GM18858 (cell line): ENCODE data around the gene RABGGTA.

Experiments
- ATAC-seq: cut with Tn5 transposase; IDR thresholded peaks from one replicate; pipeline ENCODE4 v1.9.1; 2021; ENCODE audit not compliant: unreplicated experiment

The RABGGTA gene

GRCh38 chr14:24307156-24307574 is 35.8 kb upstream of the RABGGTA start:
- no peak for ATAC-seq

DNA sequence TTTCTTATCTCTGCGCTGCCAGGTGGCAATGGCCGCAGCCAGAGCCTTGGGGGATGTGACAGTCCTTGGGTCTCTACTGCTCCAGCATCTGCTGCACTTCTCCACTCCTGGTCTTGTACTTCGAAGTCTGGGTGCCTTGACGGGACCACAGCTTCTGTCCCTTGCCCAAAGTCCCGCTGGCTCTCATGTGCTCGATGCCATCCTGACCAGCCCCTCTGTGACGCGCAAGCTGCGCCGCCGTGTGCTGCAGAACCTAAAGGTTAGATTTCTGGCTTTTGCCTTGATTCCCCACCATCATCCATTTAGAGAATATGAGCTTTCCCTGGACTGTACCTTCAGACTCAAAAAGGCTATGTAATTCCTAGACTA is 32.6 kb upstream of the RABGGTA start:
- ATAC-seq, result no peak

DNA sequence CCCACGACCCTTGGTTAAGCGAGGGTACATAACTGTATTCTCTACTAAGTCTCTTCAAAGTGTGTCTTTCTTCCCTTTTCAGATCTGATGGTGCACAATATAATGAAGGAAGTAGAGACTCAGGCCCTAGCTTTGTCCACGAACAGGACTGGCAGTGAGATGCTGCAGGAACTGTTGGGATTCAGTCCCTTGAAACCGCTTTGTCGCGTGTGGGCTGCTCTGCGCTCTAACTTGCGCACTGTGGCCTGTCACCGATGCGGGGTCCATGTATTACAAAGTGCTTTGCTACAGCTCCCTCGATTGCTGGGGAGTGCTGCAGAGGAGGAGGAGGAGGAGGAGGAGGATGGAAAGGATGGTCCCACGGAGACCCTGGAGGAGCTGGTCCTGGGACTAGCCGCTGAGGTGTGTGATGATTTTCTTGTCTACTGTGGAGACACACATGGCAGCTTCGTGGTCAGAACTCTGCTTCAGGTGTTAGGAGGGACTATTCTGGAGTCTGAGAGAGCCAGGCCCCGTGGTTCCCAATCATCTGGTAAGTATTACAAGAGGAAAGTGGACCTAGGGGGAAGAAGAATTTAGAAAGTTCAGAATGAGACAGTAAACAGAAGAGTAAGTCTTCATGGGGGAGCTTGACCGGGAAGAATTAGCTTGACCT is 29.1 kb upstream of the RABGGTA start:
- ATAC-seq, result no peak

DNA sequence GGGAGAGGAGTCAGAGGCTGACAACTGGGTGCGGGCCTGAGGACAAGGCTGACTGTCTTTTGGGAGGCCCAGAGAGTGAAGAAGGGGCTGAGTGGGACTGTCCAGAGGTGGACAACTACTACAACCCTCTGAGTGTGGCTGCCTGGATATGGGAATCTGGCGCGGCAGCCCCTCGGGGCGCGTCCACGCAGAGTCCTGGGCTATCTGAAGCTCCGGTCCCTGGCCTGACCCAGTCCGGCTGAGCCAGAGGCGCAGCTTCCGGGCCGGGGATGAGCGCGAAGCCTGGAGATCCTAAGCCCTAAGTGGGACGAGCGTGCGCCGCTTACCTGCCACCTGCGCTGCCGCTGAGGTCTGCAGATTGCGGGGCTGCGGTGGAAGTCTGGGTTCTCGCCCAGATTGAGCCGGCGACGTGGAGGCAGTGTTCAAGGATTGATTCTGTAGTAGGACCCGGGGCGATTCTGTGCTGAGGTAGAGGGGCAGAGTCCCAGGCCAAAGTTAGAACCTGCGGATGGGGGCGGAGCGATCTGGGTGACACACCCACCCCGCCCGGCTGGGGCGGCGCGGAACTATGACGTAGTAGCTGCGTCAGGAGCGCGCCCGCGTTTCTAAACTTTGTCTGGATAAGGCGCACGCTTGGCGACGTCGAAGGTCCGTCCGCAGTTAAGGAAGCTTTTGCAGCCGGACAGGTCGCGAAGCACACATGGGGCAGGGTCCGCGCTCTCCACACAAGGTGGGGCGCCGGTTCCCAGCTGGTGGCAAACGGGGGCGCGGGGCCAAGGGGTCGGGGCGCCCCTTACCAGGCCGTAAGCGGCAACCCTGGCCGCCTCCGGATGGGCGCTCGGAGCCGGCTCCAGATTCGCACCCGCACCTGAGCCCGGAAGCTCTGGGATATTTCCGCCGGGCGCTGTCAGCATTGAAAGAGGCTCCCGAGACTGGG is 28.1 kb upstream of the RABGGTA start, which contains the start of the genes DHRS1 and NOP9:
Gene DHRS1 (minus strand): TSS at position 526 of the 937 bp plus-strand sequence. CDS start 674 bp downstream, outside the sequence.
Gene NOP9 (plus strand): TSS at position 596 of the 937 bp plus-strand sequence. CDS start 105 bp downstream, at position 701.
- peak; percentile 38 for ATAC-seq

- ATAC-seq, result no peak
Measured at GRCh38 chr14:24298892-24299254, 27.5 kb upstream of the RABGGTA start.

GRCh38 chr14:24297190-24297964 is 26.0 kb upstream of the RABGGTA start:
- no peak for ATAC-seq

GRCh38 chr14:24296341-24297157 is 25.2 kb upstream of the RABGGTA start:
- peak; percentile 55 for ATAC-seq

DNA sequence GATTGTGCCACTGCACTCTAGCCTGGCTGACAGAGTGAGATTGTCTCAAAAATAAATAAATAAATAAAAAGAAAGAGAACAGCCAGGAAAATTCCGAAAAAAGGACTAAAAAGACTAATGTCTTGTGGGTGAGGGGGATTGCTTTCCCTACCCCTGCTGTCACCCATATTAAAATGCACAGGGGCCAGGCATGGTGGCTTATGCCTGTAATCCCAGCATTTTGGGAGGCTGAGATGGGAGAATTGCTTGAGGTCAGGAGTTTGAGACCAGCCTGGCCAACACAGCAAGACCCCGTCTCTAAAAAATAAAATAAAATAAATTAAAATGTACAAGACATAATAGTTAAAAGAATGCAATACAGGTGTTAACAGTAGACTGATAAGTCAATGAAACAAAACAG is 22.1 kb upstream of the RABGGTA start:
- ATAC-seq, result no peak

DNA sequence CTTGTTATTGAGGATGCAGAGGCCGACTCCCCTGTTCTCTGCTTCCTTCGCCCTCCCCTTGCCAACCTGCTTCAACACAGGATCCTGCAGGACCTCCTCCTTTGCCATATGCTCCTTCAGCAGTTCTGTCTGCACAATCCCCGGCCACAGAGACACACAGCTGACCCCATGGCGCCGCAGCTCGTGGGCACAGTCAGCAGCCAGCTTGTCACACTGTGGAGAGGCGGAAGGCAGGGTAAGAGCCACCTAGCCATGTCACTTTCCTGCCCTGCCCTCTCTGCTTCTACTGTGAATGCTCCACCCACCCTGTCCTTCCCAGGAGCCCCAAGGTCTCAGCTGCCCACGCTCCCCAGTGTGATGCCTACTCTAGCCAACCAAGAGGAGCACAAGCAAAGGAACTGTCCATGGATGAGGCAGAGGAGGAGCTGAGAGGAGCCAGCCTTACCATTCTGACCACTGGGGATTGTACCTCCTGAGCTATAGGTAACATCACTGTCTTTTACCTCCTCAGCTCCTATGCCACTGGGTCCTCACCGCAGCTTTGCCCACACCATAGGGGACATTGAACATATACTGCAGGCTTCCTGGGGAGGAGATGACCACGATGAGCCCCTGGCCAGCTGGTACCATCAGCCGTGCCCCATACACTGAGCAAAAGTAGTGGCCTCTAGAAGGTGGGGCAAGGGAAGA is 20.9 kb upstream of the RABGGTA start:
- no peak for ATAC-seq

DNA sequence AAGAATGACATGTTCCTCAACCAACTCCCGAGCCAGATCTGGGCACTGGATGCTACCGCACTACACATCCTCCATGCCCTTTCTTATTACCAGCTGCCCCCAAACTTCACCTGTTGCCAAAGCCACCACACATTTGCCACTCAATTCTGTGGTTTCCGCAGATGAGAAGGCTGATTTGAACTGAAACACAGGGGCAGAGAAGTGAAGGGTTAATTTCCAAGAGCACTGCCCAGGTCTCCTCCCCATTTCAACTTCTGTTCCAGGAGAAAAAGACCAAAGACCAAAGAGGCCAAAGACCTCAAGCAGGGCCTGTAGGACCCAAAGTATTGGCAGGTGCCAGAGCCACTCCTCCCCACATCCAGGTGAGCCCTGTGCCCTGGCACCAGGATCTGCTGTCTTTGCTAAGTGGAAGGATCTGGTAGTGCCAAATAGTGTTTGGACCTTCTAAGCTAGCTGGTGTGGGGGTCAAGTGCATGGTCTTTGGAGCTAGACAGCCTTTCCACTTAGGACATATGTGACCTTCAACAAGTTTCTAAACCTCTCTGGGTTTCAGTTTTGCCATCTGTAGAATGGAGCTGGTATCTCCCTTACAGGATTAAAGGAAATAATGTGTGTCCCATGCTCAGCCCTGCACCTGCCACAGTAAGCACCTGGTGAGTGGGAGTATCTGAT is 20.2 kb upstream of the RABGGTA start:
- no peak for ATAC-seq

- no peak for ATAC-seq
Measured at GRCh38 chr14:24290746-24291145, 19.3 kb upstream of the RABGGTA start.

DNA sequence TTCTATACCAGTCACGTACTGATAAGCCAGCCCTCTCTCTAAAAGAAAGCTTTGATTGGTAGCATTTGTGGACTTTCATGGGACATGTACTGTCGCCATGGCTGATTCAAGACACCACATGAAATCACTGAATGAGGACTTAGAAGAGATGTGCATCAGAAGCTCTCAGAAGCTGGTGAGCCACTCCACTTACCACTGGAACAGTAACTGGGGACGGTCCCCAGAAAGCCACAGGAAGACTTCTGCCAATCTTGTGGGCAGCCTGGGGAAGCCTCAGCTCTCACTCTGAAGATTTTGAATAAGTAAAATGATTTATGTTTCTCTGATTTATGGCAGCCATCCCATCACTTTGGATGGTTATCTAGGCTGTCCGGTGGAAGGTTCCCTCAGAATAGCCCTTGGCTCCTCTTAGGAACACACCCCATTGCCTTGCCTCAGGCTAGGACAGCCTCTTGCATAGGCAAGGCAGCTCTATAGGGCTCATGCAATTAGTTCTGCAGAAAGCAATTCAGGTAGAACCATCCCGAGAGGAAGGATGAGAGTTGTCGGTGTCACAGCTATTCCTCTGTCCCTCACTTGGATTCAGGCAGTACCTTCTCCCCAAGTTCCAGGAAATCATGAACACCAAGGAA is 18.4 kb upstream of the RABGGTA start:
- ATAC-seq, result peak; percentile 72

DNA sequence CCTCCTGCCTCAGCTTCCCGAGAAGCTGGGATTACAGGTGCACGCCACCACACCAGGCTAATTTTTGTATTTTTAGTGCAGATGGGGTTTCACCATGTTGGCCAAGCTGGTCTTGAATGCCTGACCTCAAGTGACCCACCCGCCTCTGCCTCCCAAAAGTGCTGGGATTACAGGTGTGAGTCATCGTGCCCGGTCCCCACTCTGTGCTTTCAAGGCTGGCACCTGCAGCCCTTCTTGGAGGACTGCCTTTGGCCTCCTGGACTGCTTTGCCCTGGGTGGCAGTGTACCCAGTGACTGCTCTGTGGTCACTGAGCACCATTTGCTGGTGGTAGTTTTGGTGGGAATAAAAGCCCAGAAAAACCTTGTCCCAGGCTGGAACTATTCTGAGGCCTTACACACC is 15.6 kb upstream of the RABGGTA start:
- ATAC-seq, result no peak

- ATAC-seq, result no peak
Measured at GRCh38 chr14:24285351-24285750, 14.0 kb upstream of the RABGGTA start.

DNA sequence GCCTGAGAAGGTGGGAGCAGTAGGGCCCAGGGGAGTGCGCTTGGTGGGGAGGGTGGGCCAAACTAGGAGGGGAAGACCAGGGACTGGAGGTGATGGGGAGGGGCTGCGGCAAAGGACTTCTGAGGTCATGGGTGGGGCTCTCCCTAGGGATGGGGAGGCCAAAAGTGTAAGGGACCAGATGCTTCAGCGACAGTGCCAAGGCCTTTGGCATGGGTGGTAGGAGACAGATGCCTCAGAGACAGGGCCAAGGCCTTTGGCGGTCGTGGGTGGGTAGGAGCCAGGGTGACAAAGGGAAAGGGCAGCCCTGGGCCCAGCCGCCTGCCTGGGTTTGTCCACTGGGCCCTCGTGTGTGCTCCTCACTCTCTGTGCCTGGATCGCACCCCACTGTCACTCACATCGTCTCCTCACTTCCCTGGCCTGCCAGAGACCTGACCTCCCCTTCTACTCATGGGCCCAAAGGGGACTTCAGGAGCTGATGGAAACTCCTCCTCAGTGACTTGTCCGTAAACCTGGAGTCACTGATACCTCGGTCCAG is 13.2 kb upstream of the RABGGTA start:
- no peak for ATAC-seq

GRCh38 chr14:24283796-24284460 is 12.5 kb upstream of the RABGGTA start:
- ATAC-seq, result no peak

DNA sequence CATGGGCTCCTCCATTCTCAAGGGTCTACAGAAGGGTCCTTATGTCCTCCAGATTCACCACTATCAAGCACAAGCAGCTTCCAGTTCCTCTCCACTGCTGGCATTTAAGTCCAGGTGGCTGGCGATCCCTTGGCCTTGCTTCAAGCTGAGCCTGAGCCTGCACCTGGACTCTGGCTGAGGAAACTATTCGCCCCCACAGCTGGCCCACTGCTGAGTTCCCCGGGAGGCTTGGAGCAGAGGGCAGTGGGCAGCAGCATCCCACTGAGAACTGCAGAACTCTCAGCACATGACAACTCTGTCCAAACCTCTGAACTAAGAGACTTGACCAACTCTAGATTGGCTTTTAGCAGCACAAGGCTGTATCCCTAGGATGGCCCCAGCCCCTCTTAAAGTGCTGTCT is 11.3 kb upstream of the RABGGTA start:
- ATAC-seq, result no peak

DNA sequence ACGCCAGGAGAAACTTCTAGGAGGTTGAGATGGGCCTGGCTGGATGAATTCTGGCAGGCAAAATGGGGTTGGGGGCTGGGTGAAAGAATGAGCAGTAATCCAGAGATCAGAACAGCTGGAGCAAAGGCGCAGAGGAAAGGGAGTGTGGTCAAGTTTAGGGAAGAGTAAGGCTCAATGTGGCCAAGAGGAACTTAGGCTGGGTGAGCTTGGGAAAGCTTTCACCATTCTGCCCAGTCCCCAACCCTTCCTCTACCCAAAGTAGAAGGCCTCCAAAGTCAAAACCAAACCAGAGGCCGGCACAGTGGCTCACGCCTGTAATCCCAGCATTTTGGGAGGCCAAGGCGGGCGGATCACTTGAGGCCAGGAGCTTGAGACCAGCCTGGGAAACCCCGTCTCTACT is 10.2 kb upstream of the RABGGTA start:
- no peak for ATAC-seq
